DMS153 (cell line): ENCODE measurements around the gene POPDC2.

Experiments
- DNase-seq: peaks from one replicate; lab custom pipeline; 2025; lab: John Stamatoyannopoulos, UW

The POPDC2 gene

GRCh38 chr3:119672776-119673175 lies 12.4 kb upstream of the POPDC2 start:
- DNase-seq = no peak

GRCh38 chr3:119669906-119670570 lies 9.6 kb upstream of the POPDC2 start:
- DNase-seq = no peak

- no peak for DNase-seq
Measured at GRCh38 chr3:119665954-119666559, 5.7 kb upstream of the POPDC2 start.

GRCh38 chr3:119664850-119665379 lies 4.5 kb upstream of the POPDC2 start:
- DNase-seq = no peak

- DNase-seq = no peak
Measured at GRCh38 chr3:119664370-119664769, 4.0 kb upstream of the POPDC2 start.

GRCh38 chr3:119663885-119664284 lies 3.5 kb upstream of the POPDC2 start:
- no peak for DNase-seq

- DNase-seq = no peak
Measured at GRCh38 chr3:119662604-119663373, 2.4 kb upstream of the POPDC2 start.

GRCh38 chr3:119659606-119660291 lies 640 bp downstream of the POPDC2 start:
- DNase-seq = no peak

GRCh38 chr3:119658994-119659393 lies 1.4 kb downstream of the POPDC2 start:
- no peak for DNase-seq

- no peak for DNase-seq
Measured at GRCh38 chr3:119657887-119658702, 2.3 kb downstream of the POPDC2 start.

GRCh38 chr3:119653876-119654275 lies 6.5 kb downstream of the POPDC2 start:
- DNase-seq = no peak

GRCh38 chr3:119652306-119653033 lies 7.9 kb downstream of the POPDC2 start:
- no peak for DNase-seq

GRCh38 chr3:119649761-119650160 lies 10.6 kb downstream of the POPDC2 start:
- DNase-seq = no peak

GRCh38 chr3:119647843-119648575 lies 12.4 kb downstream of the POPDC2 start:
- no peak for DNase-seq

- DNase-seq = no peak
Measured at GRCh38 chr3:119647171-119647570, 13.2 kb downstream of the POPDC2 start.

GRCh38 chr3:119645813-119646212 lies 14.6 kb downstream of the POPDC2 start:
- no peak for DNase-seq

- DNase-seq = no peak
Measured at GRCh38 chr3:119644481-119644880, 15.9 kb downstream of the POPDC2 start.

GRCh38 chr3:119643528-119643927 lies 16.9 kb downstream of the POPDC2 start:
- DNase-seq = no peak

GRCh38 chr3:119642746-119643473 lies 17.5 kb downstream of the POPDC2 start:
- DNase-seq = no peak
